GM12878 (cell line): ENCODE measurements around the gene VAX1.

Experiments
- MTA2 ChIP-seq: fragments of 450-650 bp; IDR thresholded peaks from 2 replicates; pipeline ENCODE4 v1.6.1; 2016; ENCODE audit warnings: low read depth, mild to moderate bottlenecking, moderate library complexity
- NR2C2 ChIP-seq: IDR thresholded peaks from 2 replicates; pipeline ENCODE4 v1.6.1; 2011; ENCODE audit warnings: borderline replicate concordance, low read depth; ENCODE audit not compliant: control insufficient read depth, insufficient read length
- TF ChIP-seq, protein P1 (sequence below), 3 experiments: IDR thresholded peaks in 2 of 3; conservative IDR thresholded peaks in 1 of 3; 2 replicates each; pipeline ENCODE4 v1.5.1; 2011; ENCODE audit warnings: low read depth in 3 of 3, low read length in 3 of 3, mild to moderate bottlenecking in 3 of 3, control low read depth in 2 of 3, moderate library complexity in 2 of 3, inconsistent platforms in 1 of 3, mixed read lengths in 1 of 3; ENCODE audit not compliant: control insufficient read depth in 2 of 3, insufficient read depth in 1 of 3; ENCODE audit errors: extremely low read depth in 1 of 3

DNA sequence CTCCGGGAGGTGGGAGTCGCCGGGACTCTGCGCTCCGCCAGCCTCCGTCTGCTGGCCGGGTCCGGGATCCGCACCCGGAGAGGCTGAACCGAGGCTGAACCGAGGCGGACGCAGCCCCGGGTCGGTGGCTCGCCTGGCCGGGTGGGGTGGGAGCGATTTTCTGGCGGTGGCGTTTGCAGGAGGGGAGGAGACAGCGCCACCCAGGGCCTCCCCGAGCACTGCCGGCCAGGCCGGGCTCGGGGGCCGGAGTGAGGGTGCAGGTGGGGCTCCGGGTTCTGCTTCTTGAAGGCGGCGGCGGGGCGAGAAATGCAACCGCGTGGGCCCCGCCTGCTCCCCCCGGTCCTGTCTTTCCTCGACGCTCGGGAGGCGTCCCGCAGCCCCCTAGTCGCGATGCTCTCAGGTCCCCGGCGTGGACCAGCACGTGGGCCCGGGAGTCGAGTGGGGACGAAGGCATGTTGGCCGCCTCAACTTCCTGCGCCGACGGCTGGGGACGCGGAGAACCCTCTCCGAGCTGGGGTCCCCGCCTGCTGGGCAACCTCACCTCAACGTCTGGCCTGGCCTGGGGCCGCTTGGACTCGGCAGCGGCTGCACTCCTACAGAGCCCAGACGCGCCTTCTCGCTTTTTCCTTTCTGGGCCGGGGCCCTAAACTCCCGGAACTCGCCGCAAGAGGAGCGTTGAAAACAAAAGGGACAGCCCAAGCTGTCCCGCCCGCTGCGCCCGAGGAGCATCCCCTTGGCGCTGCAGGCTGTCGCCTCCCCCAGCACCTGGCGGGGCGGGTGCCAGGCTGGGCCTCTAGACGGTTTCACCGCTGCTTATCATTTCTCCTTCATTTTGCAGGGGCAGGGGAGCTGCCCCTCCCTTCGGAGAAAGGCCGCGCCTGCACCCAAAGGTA is 25.2 kb upstream of the VAX1 start:
- TF ChIP-seq NR2C2 (no peak), MTA2 (no peak)
- TF ChIP-seq, protein P1, sequence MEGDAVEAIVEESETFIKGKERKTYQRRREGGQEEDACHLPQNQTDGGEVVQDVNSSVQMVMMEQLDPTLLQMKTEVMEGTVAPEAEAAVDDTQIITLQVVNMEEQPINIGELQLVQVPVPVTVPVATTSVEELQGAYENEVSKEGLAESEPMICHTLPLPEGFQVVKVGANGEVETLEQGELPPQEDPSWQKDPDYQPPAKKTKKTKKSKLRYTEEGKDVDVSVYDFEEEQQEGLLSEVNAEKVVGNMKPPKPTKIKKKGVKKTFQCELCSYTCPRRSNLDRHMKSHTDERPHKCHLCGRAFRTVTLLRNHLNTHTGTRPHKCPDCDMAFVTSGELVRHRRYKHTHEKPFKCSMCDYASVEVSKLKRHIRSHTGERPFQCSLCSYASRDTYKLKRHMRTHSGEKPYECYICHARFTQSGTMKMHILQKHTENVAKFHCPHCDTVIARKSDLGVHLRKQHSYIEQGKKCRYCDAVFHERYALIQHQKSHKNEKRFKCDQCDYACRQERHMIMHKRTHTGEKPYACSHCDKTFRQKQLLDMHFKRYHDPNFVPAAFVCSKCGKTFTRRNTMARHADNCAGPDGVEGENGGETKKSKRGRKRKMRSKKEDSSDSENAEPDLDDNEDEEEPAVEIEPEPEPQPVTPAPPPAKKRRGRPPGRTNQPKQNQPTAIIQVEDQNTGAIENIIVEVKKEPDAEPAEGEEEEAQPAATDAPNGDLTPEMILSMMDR (IDR thresholded peaks at IDR 0.05 in 2 of 3, conservative IDR thresholded peaks at IDR 0.05 in 1 of 3; ENCODE audit: control insufficient read depth in 2 of 3, extremely low read depth in 1 of 3, insufficient read depth in 1 of 3, low read depth in 3 of 3, low read length in 3 of 3): no peak
